ENCODE data around the gene ZNF236.
"Not testable (repeated sequence)": the region's sequence is repeated elsewhere in the genome, so short reads cannot be mapped to it uniquely, and the experiment has no call there.

ZNF236 gene

GRCh38 chr18:76985156-76985950 lies 163.0 kb downstream of the ZNF236 start:
- DNase-seq (ENCODE audit: low read depth in 2 of 2, low spot score in 1 of 2), result no peak

GRCh38 chr18:76985951-76986236 lies 163.5 kb downstream of the ZNF236 start:
- no peak for DNase-seq (ENCODE audit: low read depth in 2 of 2, low spot score in 1 of 2)

DNA sequence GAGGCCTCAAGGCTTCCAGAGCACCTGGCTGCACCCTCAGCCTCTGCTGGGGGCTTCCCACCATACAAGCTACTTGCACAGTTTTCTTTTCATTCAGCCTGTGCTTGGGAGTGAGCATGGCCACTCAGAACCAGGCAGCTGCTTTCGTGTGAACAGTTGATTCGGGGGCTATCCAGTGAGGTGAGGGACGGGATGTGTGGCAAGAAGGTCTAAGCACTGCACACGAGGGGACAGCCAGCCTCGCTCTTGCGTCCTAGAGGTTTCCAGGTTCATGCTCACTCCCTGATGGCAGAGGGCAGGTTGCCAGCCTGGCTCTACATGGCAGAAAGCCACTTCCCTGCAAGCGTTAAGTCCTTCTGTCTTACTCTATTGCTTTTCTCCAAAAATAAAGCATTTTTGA lies 164.0 kb downstream of the ZNF236 start:
- no peak for DNase-seq (ENCODE audit: low read depth in 2 of 2, low spot score in 1 of 2)

GRCh38 chr18:76988031-76988826 lies 165.9 kb downstream of the ZNF236 start:
- DNase-seq (ENCODE audit: low read depth in 2 of 2, low spot score in 1 of 2), result no peak

DNA sequence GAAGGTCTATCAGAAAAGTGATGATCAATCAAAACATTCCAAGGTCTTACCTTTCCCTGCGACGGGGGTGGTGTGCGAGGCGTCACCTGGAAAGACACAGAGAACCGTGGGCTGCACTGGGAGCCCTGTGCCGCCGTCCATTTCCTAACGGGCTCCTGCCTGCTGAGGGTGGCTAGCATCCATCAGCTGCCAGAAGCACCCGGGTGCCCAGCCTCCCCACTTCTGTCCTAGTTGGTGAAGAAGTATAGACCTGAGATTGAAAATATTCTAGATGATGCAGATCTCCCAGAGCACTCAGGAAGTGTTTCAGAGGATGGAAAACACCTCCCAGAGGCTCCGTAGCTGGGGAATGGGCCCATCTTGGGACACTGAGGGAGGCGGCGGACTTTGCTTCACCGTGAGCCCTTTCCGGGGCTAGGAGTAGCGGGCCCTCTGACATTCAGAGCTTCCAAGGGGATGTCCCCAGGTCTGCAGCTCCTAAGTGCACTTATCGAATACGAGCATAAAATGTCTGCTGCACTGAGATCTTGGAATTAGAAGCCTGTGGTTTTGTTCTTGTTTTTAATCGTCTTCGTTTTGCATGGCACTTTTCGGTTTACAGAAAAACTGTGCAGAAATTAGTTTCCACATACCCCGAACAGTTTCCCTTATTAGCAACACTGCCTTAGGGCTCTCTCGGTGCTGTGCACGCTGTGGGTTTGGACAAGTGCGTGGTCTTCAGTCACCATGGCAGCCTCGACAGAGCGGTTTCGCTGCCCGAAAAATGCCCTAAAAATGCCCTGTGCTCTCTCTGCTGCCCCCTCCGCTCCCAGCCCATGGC lies 166.7 kb downstream of the ZNF236 start:
- no peak for DNase-seq (ENCODE audit: low read depth in 2 of 2, low spot score in 1 of 2)

DNA sequence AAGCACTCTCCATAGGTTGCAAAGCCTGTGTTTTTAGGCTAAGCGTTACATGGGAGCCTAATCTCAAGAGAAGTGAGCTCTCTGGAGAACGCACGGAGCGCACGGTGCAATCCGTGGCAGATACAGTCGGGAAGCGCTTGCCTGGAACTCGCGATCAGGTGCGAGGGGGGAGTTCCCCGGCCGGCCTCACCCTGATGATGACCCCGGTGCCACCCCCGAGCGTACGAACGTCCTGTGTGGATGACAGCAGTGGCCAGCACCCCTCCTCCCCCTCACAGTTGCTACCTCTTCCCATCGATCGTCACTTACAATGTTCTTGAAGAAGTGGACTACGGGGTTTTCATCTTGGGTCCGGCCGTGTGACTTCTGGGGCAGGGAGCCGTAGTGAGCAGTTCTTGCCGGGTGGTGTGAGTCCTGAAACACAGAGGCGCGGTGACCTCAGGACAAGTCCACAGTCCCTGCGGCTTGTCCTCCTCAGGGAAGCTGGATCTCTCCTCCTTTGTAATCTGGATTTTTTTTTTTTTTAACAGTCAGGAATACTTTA lies 167.4 kb downstream of the ZNF236 start:
- DNase-seq (ENCODE audit: low read depth in 2 of 2, low spot score in 1 of 2), result no peak

DNA sequence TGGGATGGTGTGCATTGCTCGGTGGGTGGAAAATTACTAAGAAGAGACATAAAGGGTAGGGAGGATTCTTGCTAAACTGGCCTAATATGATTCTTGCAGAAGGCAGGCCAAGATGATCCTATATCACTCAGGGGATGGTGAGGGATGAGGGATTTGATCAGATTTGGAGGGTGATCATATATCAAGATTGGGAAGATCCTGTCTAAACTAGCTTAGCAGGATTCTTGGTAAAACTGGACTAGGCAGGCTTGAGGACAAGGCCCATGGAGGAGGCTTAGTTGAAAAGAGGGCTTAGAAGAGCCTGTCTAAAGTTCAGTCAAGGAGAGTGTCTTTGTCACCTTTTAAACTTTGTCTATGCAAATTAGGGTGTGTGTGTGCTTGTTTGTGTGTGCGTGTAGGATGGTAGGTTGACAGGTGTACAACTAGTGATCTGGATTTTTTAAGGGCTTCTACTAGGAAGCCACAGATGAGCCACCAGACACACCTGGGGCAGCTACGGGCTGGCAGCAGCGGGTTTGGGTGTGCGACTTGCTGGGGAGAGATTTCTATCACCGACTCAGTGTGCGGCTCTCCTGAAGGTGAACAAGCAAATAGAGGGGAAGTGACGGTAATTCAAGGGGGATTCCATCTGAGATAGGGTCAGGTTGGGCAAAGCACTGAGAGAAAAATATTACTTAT lies 168.1 kb downstream of the ZNF236 start:
- DNase-seq (ENCODE audit: low read depth in 2 of 2, low spot score in 1 of 2), result not testable (repeated sequence)

GRCh38 chr18:76991021-76991688 lies 168.8 kb downstream of the ZNF236 start:
- DNase-seq (ENCODE audit: low read depth in 2 of 2, low spot score in 1 of 2), result no peak

GRCh38 chr18:76992226-76993084 lies 170.1 kb downstream of the ZNF236 start:
- no peak for DNase-seq (ENCODE audit: low read depth in 2 of 2, low spot score in 1 of 2)

DNA sequence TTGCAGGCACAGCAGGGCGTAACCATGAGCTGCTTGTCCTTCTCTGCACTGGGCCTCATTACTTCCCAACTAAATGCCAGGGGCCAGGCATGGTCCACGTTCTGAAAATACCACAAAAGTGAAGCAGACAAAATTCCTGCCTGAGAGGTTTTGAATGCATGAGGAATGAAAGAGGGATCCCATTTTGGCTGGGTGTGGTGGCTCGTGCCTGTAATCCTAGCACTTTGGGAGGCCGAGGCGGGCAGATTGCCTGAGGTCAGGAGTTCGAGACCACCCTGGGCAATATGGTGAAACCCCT lies 170.7 kb downstream of the ZNF236 start:
- DNase-seq (ENCODE audit: low read depth in 2 of 2, low spot score in 1 of 2), result no peak

GRCh38 chr18:76993573-76993972 lies 171.2 kb downstream of the ZNF236 start:
- no peak for DNase-seq (ENCODE audit: low read depth in 2 of 2, low spot score in 1 of 2)

GRCh38 chr18:76994086-76994654 lies 171.8 kb downstream of the ZNF236 start:
- DNase-seq (ENCODE audit: low read depth in 2 of 2, low spot score in 1 of 2), result no peak

DNA sequence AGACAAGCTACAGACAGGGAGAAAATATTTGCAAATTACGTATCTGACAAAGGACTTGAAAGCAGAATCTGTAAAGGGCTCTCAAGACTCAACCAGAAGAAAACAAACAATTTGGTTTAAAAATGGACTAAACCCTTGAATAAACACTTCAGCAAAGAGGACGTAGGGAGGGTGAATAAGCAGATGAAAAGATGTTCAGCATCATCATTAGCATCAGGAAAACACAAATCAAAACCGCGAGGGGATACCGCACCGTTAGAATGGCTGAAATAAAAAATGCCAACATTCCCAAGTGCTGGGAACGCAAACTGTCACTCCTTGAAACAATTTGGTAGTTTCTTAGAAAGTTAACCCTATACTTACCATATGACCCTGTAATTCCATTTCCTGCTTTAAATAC lies 173.5 kb downstream of the ZNF236 start:
- no peak for DNase-seq (ENCODE audit: low read depth in 2 of 2, low spot score in 1 of 2)

GRCh38 chr18:76996429-76996828 lies 174.1 kb downstream of the ZNF236 start:
- no peak for DNase-seq (ENCODE audit: low read depth in 2 of 2, low spot score in 1 of 2)

GRCh38 chr18:76997951-76998808 lies 175.8 kb downstream of the ZNF236 start:
- no peak for DNase-seq (ENCODE audit: low read depth in 2 of 2, low spot score in 1 of 2)

- DNase-seq (ENCODE audit: low read depth in 2 of 2, low spot score in 1 of 2), result no peak
Observed at GRCh38 chr18:76999077-76999476, 176.7 kb downstream of the ZNF236 start.

- DNase-seq (ENCODE audit: low read depth in 2 of 2, low spot score in 1 of 2), result peak in 1 of 2 donors; percentile 21
Observed at GRCh38 chr18:77000527-77000926, 178.2 kb downstream of the ZNF236 start.

- DNase-seq (ENCODE audit: low read depth in 2 of 2, low spot score in 1 of 2), result no peak
Observed at GRCh38 chr18:77001041-77001440, 178.7 kb downstream of the ZNF236 start.

Measured in stimulated activated CD8-positive, alpha-beta memory T cell treated with anti-CD3 and anti-CD28 coated beads, Interleukin-4, amount 100 ng/mL, for 1 hour (primary cell).